Measurements from ENCODE around the gene TAGLN. TPM values are rescaled to one million over a fixed set of nuclear protein-coding genes. Genes with fewer than 3 reads are reported as not detected.

Gene TAGLN
- total RNA-seq, 4 donors from 2014 or later = 110 to 361 (median 254) TPM

DNA sequence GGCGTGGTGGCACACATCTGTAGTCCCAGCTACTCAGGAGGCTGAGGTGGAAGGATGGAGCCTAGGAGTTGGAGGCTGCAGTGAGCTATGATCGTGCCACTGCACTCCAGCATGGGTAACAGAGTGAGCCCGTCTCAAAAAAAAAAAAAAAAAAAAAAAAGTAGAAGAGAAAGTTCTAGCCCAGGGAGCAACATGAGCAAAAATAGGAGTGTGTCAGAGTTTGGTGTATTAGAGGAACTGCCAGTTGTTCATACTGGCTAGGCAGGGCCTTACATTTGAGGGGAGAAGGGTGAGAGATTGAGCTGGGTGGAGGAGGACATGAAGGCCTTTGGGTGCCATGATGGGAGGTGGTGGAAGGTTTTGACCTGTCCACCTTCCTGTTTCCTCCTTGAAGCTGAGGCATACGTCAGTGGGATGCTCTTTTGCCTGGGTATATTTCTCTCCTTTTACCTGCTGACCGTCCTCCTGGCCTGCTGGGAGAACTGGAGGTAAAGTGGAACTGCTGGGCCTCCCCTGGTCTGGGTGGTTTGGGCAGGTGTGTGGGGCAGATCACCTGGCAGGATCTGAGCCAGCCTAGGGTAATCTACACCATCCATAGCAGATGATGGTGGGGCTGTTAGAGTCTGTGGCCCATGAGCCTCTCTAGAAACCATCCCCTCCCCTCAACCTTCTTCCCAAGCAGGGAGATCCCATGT, 13.3 kb upstream of the TAGLN start:
- DNase-seq = peak in 1 of 3 donors; percentile 38
- TF ChIP-seq, protein P1, sequence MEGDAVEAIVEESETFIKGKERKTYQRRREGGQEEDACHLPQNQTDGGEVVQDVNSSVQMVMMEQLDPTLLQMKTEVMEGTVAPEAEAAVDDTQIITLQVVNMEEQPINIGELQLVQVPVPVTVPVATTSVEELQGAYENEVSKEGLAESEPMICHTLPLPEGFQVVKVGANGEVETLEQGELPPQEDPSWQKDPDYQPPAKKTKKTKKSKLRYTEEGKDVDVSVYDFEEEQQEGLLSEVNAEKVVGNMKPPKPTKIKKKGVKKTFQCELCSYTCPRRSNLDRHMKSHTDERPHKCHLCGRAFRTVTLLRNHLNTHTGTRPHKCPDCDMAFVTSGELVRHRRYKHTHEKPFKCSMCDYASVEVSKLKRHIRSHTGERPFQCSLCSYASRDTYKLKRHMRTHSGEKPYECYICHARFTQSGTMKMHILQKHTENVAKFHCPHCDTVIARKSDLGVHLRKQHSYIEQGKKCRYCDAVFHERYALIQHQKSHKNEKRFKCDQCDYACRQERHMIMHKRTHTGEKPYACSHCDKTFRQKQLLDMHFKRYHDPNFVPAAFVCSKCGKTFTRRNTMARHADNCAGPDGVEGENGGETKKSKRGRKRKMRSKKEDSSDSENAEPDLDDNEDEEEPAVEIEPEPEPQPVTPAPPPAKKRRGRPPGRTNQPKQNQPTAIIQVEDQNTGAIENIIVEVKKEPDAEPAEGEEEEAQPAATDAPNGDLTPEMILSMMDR (IDR thresholded peaks at IDR 0.05) = no peak
- no peak for TF ChIP-seq POLR2A (IDR thresholded peaks at IDR 0.05)
- Histone ChIP-seq H3K27ac (peak overlapping the region; percentile 22 to 55 (median 52)), H3K4me1 (peaks cover 2 to 17% (median 12%) of the 10 kb centered on the region in 4 donors), H3K9me3 (no peaks in the 10 kb centered on the region), H3K27me3 (no peaks in the 10 kb centered on the region), H3K36me3 (peaks cover 0 to 77% (median 0%) of the 10 kb centered on the region in 3 donors), H3K4me3 (no peak overlapping the region)

DNA sequence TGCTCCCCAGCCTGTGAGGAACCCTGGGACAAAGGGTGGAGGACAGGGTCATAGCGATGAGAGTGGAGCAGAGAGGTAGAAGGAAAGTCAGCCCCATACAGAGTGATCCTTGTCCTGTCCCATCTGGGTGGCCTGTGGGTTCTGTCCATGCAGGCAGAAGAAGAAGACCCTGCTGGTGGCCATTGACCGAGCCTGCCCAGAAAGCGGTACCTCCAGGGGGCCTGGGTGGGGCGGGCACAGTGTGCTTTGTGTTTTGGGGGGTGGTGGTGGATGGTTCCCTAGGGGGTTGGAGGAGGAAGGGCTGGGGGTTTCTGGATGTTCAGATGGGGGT, 12.8 kb upstream of the TAGLN start:
- H3K9me3 ChIP-seq = no peaks in the 10 kb centered on the region
- peaks cover 0 to 16% (median 8%) of the 10 kb centered on the region in 4 donors for H3K4me1 ChIP-seq
- H3K36me3 ChIP-seq = peaks cover 0 to 80% (median 0%) of the 10 kb centered on the region in 3 donors
- H3K27me3 ChIP-seq = no peaks in the 10 kb centered on the region
- TF ChIP-seq, protein P1 (IDR thresholded peaks at IDR 0.05) = no peak
- no peak for TF ChIP-seq POLR2A (IDR thresholded peaks at IDR 0.05)
- no peak overlapping the region for H3K4me3 ChIP-seq
- no peak for DNase-seq
- H3K27ac ChIP-seq = peak overlapping the region; percentile 22 to 55 (median 52)

DNA sequence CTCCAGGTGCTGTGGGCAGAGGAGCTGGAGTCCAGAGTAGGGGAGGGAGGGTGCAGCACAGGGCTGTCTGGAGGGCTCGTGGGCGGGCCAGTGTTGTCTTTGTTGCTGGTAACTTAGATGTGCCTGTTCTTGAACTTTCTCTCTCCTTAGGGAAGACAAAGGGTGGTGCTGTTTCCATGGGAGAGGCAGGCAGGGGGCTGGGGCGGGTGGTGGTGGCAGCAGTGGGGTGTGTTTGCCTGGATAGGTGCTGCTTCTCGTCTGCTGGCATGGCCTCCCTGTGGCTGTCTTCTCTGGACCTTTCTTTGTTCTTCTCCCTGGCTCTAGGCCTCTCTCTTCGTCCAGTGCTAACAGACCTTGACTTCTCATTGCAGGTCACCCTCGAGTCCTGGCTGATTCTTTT, 12.2 kb upstream of the TAGLN start:
- Histone ChIP-seq H3K9me3 (no peaks in the 10 kb centered on the region), H3K4me3 (no peak overlapping the region), H3K27ac (peak overlapping the region in 1 of 4 donors; percentile 44), H3K27me3 (no peaks in the 10 kb centered on the region), H3K36me3 (peaks cover 0 to 80% (median 0%) of the 10 kb centered on the region in 3 donors), H3K4me1 (peaks cover 0 to 16% (median 6%) of the 10 kb centered on the region in 4 donors)
- peak in 1 of 3 donors; percentile 43 for DNase-seq
- no peak for TF ChIP-seq POLR2A (IDR thresholded peaks at IDR 0.05)
- TF ChIP-seq, protein P1 (IDR thresholded peaks at IDR 0.05) = no peak

DNA sequence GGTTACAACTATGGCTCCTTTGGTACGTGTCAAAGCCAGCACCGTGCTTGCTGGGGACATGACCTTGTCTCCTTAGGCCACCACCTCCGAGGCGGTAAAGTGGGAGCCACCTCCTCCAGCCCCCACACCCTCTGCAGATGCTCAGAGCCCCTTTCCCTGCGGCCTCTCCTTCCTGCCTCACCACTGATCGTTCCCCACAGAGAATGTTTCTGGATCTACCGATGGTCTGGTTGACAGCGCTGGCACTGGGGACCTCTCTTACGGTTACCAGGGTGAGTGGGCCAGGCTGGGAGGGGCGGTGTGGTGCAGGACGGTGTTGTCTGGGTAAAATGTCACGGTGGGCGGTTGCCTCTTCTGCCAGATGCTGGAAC, 11.8 kb upstream of the TAGLN start:
- Histone ChIP-seq H3K27ac (peak overlapping the region in 1 of 4 donors; percentile 44), H3K36me3 (peaks cover 0 to 80% (median 0%) of the 10 kb centered on the region in 3 donors)
- DNase-seq = peak in 1 of 3 donors; percentile 41

DNA sequence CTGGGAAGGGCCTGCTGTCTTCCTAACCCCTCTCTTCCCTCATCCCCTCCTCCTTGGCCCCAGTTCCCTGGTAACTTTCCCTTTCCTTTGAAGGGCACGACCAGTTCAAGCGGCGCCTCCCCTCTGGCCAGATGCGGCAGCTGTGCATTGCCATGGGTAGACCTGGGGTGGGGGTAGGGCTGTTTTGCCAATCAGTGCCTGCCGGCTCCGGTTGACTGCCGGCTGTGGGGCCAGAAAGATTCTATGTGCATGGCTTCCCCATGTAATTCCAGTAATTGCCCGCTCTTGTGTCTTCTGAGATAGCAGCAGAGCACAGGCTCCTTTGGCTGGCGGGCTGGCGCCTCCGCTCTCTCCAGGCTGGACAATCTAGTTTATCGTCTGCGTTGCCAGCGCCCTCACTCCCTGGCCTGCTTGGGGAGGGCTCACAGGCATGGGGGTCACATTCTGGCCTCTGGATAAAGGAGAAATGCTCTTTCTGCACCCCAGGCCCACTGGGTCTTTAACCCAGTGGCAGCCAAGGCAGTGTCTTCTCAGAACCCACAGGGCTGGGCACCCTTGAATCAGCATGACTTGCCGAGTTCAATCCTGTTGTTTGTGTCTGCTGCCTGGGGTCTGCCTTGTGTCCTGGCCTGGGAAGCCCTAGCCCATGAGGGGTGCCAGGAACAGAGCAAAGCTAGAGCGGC, 11.2 kb upstream of the TAGLN start:
- Histone ChIP-seq H3K9me3 (no peaks in the 10 kb centered on the region), H3K4me1 (peaks cover 0 to 16% (median 6%) of the 10 kb centered on the region in 4 donors), H3K27me3 (no peaks in the 10 kb centered on the region), H3K36me3 (peaks cover 0 to 80% (median 0%) of the 10 kb centered on the region in 3 donors), H3K4me3 (no peak overlapping the region), H3K27ac (peak overlapping the region in 1 of 4 donors; percentile 60)
- TF ChIP-seq POLR2A (IDR thresholded peaks at IDR 0.05) = no peak
- TF ChIP-seq, protein P1 (IDR thresholded peaks at IDR 0.05) = no peak
- DNase-seq = peak in 1 of 3 donors; percentile 42

More for the DNA sequence above, 11.8 kb upstream of the TAGLN start:
- Histone ChIP-seq H3K9me3 (no peaks in the 10 kb centered on the region), H3K4me3 (no peak overlapping the region), H3K4me1 (peaks cover 0 to 16% (median 6%) of the 10 kb centered on the region in 4 donors), H3K27me3 (no peaks in the 10 kb centered on the region)
- TF ChIP-seq, protein P1 (IDR thresholded peaks at IDR 0.05) = no peak
- TF ChIP-seq POLR2A (IDR thresholded peaks at IDR 0.05) = no peak
